SIG-M5 treated with dmso at 0.1 percent for 504 hours (cell line): ENCODE measurements around the gene NECTIN4.
"Not testable (repeated sequence)": the region's sequence is repeated elsewhere in the genome, so short reads cannot be mapped to it uniquely, and the experiment has no call there.

ENCODE experiments used
- DNase-seq: peaks from one replicate; lab custom pipeline; 2025; ENCODE audit not compliant: unreplicated experiment; lab: John Stamatoyannopoulos, UW

NECTIN4 gene

DNA sequence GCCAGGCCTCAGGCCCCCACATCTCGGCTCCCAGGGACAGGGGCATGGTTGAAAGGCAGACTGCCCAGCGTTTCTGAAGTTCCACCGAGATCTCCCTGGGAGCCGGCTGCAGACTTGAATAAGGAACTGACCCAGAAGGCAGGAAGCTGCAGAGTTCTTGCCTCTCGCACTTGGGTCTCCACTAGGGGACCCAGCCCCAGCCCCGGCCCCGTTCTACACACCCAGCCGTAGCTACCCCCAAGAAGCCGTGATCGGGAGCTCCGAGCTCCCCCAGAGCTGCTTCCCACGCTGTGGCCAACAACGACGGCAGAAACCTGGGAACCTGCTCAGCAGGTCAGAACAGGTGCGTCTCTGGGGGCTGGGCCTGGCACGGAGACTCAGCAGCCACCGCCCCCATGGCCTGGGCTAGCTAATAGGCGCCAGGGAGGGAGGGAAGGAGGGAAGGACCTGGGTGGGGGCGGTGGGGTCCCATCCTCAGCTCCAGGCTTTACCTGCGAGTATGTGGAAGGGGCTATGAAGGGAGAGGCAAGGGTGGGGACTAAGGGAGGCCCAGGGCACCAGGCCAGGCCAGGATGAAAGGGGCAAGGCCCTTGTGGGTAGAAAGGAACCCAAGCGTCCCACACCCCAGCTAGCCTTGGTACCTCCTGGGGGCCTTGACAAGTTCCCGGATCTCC is at the start of gene NECTIN4:
TSS of gene NECTIN4 (minus strand) at position 308 of the 674 bp plus-strand sequence. CDS start at position 46, 262 bp downstream.
- no peak for DNase-seq

DNA sequence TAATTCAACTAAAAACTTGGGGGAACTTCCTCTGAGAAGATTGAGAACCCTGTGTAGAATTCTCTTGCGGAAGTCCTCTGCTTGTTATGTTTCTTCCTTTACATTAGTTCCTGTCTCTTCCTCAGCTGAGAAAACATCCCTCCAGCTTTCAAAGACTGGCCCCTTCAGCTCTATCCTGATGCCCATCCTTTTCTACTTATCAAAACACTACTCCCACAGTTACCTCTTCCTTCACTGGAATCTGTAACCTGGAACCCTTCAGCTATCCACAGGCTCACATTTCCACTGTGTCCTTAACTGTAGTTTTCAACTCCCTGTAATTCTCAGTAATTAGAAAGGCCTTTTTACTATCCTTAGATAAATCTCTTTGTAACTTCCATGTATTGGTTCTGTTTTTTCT is 49.1 kb upstream of the NECTIN4 start:
- no peak for DNase-seq

DNA sequence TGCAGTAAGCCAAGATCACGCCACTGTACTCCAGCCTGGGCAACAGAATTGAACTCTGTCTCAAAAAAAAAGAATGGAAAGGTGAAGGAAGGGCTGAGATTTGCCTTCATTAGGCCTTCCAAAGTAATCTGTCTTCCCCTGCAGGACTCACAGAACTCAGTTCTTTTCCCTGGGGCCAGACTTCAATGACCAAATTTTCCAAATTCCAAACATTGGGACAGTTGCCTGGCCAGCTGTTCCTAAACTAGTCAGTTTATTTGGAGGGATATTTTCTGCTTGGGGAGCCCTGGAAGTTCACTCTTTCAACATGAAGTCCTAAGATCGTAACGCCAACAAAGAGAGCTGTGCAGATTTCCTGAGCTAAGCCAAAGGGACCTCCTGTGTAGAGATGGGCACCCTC is 48.5 kb upstream of the NECTIN4 start:
- no peak for DNase-seq

DNA sequence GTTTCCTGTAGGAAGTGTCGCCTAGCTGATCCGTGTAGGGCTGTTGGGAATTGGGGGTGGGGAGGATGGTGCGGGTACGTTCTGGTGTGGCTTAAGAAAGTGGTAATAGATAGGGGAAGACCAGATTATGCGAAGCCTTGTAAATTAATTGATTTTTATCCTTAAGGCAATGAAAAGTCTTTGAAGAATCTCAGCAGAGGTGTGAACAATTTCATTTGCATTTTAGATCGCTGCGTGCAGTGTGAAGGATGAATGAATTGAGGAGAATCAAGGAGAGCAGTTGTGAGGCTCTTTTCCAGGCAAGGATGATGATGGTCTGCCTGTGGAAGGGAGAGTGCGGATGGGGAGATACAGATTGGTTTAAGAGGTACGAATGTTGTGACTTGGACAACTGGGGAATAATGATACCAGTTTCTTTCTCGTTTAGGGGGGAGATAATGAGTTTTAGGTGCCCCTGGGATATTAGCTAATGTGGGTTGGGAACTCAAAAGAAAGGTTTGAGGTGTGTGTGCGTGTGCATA is 43.9 kb upstream of the NECTIN4 start:
- DNase-seq = no peak

DNA sequence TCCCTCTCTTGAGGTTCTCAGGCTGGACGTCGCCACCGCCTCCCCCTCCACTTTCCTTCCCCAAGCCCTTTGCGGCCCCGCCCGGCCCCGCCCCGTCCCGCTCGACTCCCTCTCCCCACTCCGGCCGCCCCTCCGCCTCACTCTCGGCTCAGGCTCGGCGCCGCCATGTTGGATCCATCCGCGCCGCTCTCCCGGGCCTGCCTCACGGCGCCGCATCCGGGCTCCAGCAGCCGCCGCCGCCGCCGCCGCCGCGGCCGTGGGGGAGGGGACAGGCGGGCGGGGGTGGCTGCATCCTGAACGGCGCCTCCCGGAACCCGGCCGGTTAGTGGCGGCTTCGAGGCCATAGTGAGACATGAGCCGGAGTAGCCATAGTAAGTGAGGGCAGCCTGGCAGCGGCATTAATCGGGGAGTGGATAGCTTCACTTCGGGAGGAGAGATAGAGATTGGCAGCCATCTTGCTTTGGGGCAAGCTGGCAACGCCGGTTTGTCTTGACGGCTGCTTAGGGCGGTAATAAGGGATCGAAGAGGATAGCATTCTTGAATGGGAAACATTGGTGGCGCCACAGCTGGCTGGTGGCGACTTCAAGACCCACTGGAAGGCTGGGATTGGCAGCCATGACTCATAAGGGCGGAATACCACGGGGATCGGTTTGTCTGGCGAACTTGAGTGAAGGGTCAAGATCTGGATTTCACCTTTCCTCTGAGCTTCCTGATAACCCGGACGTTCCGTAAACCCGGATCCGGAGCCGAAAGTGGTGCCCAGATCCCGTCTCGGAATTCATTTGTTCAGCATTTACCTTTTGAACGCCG is 43.3 kb upstream of the NECTIN4 start, which contains the start of gene DEDD:
TSS of gene DEDD (minus strand) at position 258 of the 810 bp plus-strand sequence. CDS start 8,205 bp downstream, outside the sequence.
- peak; percentile 100 for DNase-seq

DNA sequence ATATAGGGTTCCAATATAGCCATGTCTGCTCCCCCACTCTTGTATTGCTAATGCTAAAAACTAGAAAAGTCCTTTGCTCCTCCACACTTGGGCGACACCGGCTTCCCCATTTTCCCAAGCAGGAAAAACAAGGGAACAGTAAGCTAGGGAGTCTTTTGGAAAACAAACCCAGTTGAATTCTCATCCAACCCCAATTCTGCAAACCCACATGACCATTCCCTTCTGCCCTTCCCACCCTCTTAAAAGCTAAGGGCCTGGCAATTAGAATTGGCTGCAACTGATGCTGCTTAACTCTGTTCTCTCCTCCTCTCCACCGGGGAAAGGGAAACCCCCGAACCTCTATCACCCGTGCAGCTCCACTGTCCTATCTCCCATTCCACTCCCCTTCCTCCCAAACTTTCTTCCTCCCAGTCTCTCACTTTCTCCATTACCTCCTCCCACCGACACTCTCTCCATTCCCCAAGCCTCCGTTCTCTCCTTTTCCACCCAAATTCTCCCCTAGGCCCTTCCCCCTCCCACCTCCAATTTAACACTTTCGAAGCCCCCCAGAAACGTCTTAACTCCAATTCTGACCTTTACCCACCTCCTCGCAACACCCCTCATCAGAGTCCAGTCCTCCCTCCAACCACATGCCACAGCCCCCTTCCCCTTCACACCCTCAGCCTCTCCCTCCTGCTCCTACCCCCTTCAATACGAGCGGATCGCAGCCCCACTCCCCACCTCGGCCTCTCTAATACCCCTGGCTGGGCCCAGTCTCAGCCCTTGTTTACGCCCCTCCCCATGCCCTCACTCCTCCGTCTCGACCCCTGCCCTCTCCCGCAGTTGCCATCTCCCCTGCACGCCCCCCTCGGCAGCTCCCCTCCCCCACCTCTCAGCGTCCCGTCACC is 42.4 kb upstream of the NECTIN4 start:
- peak; percentile 51 for DNase-seq

DNA sequence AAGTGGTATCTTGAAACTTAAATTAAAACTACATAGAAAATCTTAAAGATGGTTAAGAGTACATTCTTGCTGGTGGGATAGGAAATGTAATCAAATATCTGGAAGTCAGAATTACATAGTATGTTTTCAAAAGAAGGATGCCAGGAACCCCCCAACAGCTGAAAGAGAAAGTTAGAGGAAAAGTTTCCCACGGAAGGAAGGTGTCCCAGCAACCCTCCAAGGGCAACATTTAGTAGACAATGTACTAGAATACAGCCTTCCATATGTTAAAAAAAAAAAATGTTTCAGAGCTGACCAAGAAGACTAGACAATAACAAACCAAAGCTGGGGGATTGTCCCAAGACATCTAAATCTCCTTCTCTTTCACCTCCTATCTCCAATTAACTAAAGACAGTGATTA is 40.9 kb upstream of the NECTIN4 start:
- no peak for DNase-seq

DNA sequence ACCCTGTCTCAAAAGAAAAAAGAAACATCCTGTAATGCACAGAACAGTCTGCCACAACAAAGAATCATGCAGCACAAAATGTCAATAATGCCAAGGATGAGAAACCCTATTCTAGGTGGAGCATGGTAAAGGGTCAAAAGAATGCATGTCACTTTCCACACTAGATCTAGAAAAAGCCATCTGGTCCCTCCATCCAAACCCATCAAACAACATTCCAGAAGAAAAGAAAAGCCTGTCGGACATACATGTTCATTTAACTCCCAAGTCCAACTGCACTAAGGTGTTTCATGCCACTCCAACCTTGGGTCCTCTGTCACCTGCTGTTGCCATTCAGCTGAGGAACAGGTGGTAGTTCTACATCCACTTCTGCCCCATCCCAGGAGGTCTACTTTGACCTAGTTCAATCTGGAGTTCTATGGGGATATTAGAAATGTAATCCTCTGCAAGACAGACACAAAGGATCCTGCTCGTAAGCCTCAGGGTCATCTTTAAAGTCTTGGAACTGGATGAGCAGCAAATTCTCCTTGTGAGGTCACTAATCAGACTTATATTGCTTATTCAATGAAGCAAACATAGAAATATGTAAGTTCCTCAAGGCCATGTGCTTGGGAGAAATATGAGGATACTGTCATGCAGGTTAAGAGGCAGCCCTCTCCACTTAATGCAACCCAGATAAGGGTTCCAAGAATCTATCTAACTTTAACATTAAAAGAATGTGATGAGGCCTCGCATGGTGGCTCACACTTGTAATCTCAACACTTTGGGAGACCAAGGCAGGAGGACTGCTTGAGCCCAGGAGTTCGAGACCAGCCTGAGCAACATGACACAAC is 39.4 kb upstream of the NECTIN4 start:
- no peak for DNase-seq

DNA sequence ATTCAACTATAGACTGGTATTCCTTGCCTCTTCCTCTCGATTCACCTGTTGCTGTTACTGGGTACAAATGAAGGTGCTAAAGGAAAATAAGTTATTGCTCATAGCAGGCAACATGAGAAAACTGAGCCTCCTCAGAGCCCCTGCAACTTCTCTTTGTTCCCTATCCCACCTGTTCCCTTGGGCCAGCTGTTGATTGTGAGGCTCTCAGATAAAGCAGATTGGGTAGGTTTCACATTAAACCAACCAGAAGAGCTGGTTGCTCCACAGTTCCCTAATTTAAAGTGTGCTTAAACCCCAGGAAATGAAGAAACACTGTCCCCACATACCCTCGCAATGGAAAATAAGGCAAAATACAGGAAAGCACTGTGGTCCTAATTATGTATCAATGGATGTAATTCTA is 38.3 kb upstream of the NECTIN4 start:
- DNase-seq = peak; percentile 63

DNA sequence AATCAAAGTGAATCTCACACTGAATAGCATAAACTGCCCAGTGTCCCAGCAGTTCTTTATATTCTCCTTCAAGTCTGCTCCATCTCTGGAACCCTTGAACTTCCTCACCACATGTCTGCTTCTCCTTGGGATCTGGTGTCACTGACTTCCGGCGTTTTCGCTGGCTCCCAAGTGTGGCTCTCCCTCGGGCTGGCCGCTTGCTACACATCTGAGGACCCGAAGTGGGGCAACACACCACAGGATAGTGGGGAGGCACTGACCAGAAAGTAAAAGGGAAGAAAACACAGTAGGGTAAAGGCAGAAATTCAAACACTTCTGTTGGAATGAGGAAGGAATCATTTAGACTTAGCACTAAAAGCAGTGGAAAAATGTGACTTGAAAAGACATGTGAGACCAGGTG is 33.6 kb upstream of the NECTIN4 start:
- no peak for DNase-seq

DNA sequence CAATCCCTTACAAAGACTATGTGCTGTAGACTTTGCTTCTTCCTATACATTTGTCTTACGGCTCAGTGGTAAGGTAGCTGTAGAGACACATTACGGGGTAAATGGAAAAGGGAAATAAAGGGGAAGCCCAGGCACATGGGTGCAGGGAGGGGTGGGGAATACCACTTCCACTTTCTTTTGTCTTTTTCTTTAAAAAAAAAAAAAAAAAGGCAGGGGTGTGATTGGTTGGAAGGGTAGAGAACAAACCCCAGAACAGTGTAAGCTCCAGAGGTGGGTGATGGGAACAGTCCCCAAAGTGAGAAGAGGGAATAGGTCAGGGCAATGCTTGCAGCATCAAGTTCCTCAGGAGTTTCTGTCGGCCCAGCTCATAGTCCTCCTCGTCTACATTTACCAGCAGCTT is 32.5 kb upstream of the NECTIN4 start:
- peak; percentile 86 for DNase-seq

DNA sequence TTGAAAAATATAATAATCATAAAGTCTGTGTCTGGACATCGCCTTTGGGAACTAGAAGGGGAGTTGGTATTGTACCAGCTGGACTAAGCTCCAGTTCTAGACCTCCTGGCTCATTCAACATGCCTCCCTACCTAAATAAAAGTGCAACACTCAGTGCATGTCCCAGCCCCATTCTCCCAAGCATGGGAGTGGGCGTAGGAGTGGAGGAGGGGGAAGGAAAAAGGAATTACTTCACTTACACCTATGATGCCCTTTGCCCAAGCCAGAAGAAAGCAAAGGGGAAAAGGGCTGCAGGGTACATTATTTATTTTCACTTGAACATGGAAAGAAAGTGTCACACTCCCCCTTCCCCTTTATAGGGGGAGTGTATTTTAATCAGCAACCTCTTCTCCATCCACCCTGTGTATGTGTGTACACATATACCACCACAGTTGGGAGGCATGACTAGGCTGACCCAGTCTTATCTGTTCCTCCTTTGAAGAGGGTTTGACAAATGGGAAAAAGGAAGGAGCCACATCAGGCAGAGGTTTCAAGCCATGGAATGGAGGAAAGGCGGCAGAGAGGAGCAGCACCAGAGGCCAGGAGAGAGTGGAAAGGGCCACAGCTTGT is 31.8 kb upstream of the NECTIN4 start:
- no peak for DNase-seq

DNA sequence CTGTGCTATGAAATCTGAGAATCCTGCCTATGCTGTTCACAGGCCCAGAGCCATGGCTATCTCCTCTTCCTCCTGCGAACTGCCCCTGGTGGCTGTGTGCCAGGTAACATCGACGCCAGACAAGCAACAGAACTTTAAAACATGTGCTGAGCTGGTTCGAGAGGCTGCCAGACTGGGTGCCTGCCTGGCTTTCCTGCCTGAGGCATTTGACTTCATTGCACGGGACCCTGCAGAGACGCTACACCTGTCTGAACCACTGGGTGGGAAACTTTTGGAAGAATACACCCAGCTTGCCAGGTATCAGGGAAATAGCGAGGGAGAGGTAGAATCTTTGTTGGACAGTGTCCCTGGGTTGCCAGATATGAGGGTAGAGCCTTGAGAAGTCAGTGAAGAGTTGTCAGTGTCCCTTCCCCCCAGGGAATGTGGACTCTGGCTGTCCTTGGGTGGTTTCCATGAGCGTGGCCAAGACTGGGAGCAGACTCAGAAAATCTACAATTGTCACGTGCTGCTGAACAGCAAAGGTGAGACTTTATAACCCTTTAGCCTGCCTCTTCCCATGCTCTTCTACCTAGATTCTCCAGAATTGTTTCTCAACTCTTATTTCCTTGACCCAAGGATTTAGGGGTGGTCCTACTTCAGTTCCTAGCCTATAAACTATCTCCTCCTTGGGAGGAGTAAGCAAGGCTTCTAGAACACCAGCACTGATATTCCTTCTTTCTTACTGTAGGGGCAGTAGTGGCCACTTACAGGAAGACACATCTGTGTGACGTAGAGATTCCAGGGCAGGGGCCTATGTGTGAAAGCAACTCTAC is 29.9 kb upstream of the NECTIN4 start:
- peak; percentile 90 for DNase-seq

DNA sequence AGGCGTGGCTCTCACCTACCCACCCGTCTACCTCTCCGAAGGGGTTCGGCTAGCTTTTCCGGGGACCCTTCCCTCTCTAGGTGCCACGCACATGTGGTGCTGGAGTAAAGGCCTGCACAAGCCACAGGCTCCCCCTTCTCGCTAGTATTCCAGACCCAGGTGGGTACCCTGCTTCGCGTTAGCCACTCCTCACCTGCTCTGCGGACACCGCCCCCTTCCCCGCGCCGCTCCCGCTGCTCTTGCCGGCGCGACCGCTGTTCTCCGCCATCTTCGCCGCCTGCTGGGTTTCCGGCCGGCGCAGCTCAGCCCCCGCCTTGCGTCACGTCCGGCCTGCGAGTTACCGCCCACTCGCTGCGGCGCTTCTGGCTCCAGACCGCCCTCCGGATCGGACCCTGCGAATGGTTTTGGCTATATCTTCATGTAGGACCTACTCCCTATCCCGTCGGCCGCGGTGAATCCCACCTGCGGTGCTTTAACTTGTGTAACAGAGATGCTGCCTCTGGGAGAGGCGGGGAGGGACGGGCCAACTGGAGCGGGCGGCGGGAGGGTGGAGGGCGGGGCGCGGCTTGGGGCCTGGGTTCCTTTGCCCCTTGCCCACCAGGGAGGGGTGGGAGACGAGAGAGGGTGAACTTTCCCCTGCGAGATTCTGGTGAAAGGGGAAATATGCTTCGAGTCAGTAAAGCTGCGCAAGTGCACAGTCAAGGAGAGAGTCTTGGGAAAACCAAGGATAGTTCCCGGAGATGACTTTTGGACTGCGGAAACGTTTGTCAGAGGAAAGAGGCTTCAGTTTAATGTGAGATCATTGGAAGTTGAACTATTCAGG is 28.6 kb upstream of the NECTIN4 start, which contains the start of the genes NIT1 and PFDN2:
TSS of gene NIT1 (plus strand) at position 347 of the 823 bp plus-strand sequence. CDS start at position 419, 72 bp downstream.
TSS of gene PFDN2 (minus strand) at position 279 of the 823 bp plus-strand sequence. CDS start at position 268, 11 bp downstream.
- peak; percentile 81 for DNase-seq

DNA sequence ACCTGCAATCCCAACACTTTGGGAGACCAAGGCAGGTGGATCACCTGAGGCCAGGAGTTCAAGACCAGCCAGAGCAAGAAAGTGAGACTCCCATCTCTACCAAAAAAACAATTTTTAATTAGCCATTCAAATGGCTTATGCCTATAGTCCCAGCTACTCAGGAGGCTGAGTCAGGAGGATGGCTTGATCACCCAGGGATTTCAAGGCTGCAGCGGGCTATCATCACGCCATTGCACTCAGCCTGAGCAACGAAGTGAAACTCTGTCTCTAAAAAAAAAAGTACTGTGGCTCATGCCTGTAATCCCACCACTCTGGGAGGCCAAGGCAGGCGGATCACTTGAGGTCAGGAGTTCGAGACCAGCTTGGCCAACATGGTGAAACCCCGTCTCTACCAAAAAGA is 26.6 kb upstream of the NECTIN4 start:
- not testable (repeated sequence) for DNase-seq

DNA sequence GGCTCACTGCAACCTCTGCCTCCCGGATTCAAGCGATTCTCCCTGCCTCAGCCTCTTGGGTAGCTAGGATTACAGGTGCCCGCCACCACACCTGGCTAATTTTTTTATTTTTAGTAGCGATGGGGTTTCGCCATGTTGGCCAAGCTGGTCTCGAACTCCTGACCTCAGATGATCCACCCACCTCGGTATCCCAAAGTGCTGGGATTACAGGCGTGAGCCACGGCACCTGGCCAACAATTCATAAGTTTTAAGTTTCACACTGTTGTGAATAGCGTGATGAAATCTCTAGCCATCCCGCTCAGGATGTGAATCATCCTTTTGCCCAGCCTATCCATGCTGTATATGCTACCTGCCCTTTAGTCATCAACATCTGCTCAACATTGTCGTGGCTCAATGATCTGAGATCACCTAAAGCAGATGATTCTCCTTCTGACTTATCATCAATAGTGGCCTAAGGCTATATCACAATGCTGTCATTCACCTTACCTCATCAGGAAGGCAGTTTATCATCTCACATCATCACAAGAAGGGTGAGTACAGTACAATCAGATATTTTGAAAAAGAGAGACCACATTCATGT is 25.9 kb upstream of the NECTIN4 start:
- DNase-seq = peak; percentile 75

DNA sequence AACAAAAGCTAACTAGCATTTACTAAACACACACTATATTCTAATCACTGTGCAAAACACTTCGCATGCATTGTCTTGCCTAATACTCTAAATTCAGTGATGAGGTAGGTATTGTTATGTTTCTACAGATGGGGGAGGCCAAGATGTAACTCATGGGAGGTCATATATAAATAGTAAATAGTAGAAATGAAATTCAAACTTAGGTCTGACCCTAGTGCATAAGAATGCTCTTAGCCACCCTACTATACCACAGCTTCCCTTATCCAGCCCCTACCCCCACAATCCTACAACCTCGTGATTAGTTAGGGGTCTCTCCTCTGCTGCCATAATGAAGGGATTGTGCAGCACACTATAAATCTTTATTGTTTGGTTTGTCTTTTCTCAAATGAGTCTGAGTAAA is 25.2 kb upstream of the NECTIN4 start:
- DNase-seq = no peak
